GM21423 (cell line): ENCODE measurements around the gene MFAP4.

ENCODE experiments used
- ATAC-seq: cut with Tn5 transposase; IDR thresholded peaks from one replicate; pipeline ENCODE4 v1.9.1; 2021; ENCODE audit warnings: mild to moderate bottlenecking, moderate library complexity; ENCODE audit not compliant: unreplicated experiment

The MFAP4 gene

GRCh38 chr17:19336938-19337711 lies 49.9 kb downstream of the MFAP4 start:
- ATAC-seq, result no peak

GRCh38 chr17:19335951-19336631 lies 50.9 kb downstream of the MFAP4 start:
- ATAC-seq, result no peak

- ATAC-seq, result no peak
These were observed 52.7 kb downstream of the MFAP4 start for GRCh38 chr17:19334331-19334730.

- ATAC-seq, result no peak
These were observed 53.2 kb downstream of the MFAP4 start for GRCh38 chr17:19333736-19334290.
